Osteoblast (primary cell): ENCODE data around the gene TARBP2. TPM values are rescaled to one million over a fixed set of nuclear protein-coding genes. Genes with fewer than 3 reads are reported as not detected.

Source experiments
- DNase-seq: peaks from one replicate; pipeline ENCODE4 v3.0.0; 2011; ENCODE audit warnings: low spot score, mixed read lengths; ENCODE audit not compliant: insufficient read length; ENCODE audit errors: missing footprints
- H2AFZ ChIP-seq: 2 replicates; pipeline ENCODE4 v1.6.0; 2011; ENCODE audit warnings: mild to moderate bottlenecking, low read length
- H3K27ac ChIP-seq: 2 replicates; pipeline ENCODE4 v1.5.1; 2011; ENCODE audit warnings: mild to moderate bottlenecking, low read depth, low read length, moderate library complexity
- H3K27me3 ChIP-seq: 2 replicates; pipeline ENCODE4 v1.6.0; 2012; ENCODE audit warnings: mild to moderate bottlenecking, control low read depth, inconsistent platforms, low read length, moderate library complexity; ENCODE audit not compliant: insufficient read depth
- H3K36me3 ChIP-seq: 2 replicates; pipeline ENCODE4 v1.5.1; 2011; ENCODE audit warnings: mild to moderate bottlenecking, low read length, control low read depth, moderate library complexity; ENCODE audit not compliant: insufficient read depth
- H3K4me1 ChIP-seq: 2 replicates; pipeline ENCODE4 v1.5.1; 2011; ENCODE audit warnings: mild to moderate bottlenecking, low read length, control low read depth, moderate library complexity; ENCODE audit not compliant: insufficient read depth
- H3K4me2 ChIP-seq: 2 replicates; pipeline ENCODE4 v1.6.0; 2011; ENCODE audit warnings: mild to moderate bottlenecking, low read length; ENCODE audit not compliant: insufficient read depth
- H3K4me3 ChIP-seq: fragments of 200-600 bp; sonication (generic); 3 replicates; pipeline ENCODE4 v1.5.1; 2012; ENCODE audit warnings: mild to moderate bottlenecking, low read length, inconsistent platforms; ENCODE audit not compliant: insufficient read depth
- H3K79me2 ChIP-seq: 2 replicates; pipeline ENCODE4 v1.6.0; 2012; ENCODE audit warnings: mild to moderate bottlenecking, low read length, control low read depth, inconsistent platforms; ENCODE audit not compliant: insufficient read depth
- H3K9me3 ChIP-seq: 2 replicates; pipeline ENCODE4 v1.5.1; 2011; ENCODE audit warnings: low read depth, low read length, control low read depth
- H4K20me1 ChIP-seq: 2 replicates; pipeline ENCODE4 v1.6.0; 2012; ENCODE audit warnings: mild to moderate bottlenecking, low read length, control low read depth; ENCODE audit not compliant: insufficient read depth
- total RNA-seq: library from RNA; depleted of rRNA; stranded (reverse); fragments of >200 nt; gene quantifications from 2 replicates; pipeline ENCODE4 v1.2.3, GENCODE V29; 2012
- TF ChIP-seq, protein P1 (sequence below): IDR thresholded peaks from 2 replicates; pipeline ENCODE4 v1.5.1; 2011; ENCODE audit warnings: mild to moderate bottlenecking, low read depth, low read length, moderate library complexity; ENCODE audit errors: extremely low read depth

Gene TARBP2
- total RNA-seq, 1 donor, result 35.5 TPM

- no peaks in the 10 kb centered on the region for H3K79me2 ChIP-seq
- TF ChIP-seq, protein P1, sequence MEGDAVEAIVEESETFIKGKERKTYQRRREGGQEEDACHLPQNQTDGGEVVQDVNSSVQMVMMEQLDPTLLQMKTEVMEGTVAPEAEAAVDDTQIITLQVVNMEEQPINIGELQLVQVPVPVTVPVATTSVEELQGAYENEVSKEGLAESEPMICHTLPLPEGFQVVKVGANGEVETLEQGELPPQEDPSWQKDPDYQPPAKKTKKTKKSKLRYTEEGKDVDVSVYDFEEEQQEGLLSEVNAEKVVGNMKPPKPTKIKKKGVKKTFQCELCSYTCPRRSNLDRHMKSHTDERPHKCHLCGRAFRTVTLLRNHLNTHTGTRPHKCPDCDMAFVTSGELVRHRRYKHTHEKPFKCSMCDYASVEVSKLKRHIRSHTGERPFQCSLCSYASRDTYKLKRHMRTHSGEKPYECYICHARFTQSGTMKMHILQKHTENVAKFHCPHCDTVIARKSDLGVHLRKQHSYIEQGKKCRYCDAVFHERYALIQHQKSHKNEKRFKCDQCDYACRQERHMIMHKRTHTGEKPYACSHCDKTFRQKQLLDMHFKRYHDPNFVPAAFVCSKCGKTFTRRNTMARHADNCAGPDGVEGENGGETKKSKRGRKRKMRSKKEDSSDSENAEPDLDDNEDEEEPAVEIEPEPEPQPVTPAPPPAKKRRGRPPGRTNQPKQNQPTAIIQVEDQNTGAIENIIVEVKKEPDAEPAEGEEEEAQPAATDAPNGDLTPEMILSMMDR, result no peak
- DNase-seq, result no peak
- no peaks in the 10 kb centered on the region for H4K20me1 ChIP-seq
- no peak overlapping the region for H3K4me2 ChIP-seq
- H3K4me1 ChIP-seq, result peaks cover 23% of the 10 kb centered on the region
- H3K27ac ChIP-seq, result no peak overlapping the region
- H3K4me3 ChIP-seq, result no peak overlapping the region
- no peak overlapping the region for H2AFZ ChIP-seq
- H3K9me3 ChIP-seq, result no peaks in the 10 kb centered on the region
- H3K36me3 ChIP-seq, result peaks cover 63% of the 10 kb centered on the region
- H3K27me3 ChIP-seq, result no peaks in the 10 kb centered on the region
Measured at GRCh38 chr12:53510181-53510812, 9.2 kb downstream of the TARBP2 start.

DNA sequence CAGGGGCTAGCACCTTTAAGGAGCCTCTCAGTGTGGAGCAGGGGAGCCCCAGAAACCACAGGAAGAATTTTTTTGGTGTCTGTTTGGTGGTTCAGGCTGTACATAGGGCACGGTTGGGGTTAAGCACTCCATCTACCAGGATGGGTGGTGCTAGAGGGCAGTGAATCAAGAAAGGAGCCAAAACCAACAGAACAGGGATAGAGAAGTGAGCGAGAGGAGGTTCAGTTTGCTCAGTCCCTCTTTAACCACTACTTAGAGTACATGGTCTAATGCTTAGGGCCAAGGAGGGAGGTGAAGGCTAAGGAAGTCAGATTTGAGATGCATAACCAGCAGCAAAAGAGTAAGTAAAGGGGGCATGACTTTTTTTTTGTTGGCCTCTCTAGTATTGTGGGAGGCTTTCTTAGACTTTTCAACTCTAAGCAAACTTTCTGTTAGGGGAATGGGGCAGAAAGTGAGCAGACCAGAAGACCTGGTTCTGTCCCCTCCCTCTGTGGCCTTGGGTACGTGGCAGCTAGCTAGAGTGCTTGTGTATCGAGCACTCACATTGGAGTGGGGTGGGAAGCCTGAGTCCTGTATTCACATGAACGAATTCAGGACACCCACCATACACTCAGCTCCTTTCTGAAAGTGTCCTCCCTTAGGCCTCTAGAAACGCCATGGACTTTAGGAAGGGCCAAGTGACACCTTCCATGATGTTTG, 12.8 kb downstream of the TARBP2 start:
- Histone ChIP-seq H3K4me1 (no peaks in the 10 kb centered on the region), H3K36me3 (peaks cover 76% of the 10 kb centered on the region), H3K27me3 (no peaks in the 10 kb centered on the region), H3K4me3 (no peak overlapping the region), H3K9me3 (no peaks in the 10 kb centered on the region), H3K79me2 (no peaks in the 10 kb centered on the region), H3K27ac (no peak overlapping the region), H3K4me2 (no peak overlapping the region), H2AFZ (no peak overlapping the region), H4K20me1 (no peaks in the 10 kb centered on the region)
- TF ChIP-seq, protein P1, result no peak
- DNase-seq, result no peak

DNA sequence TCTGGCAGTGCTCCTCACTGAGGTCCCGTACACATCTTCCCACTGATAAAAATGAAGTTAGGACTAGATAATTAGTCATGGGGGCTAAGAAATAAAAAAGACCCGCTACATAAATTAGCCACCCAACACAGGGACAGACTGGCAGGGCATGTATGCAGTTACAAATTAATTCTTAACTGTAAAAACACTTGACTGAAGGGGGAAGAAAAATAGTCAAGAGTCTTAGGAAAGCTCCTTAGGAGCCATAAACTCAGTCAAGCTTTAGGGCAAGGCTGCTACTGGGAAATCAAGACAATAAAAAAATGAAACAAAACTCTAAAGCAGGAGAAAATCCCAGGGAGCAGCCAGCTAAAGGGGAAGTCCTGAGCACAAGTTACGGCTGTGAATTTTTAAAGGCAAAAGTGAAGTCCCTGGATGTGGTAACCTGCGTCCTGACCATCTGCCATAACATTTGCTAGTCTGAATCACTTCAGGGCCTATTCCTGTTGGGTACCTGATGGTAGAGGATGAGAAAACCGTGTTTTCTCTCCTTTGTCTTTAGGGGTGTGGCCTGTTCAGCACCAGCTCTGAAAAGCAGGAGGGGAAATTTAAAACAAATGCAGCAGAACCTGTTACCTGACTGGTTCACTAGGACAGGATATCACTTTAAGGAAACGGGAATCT, 13.7 kb downstream of the TARBP2 start:
- Histone ChIP-seq H3K79me2 (no peaks in the 10 kb centered on the region), H3K36me3 (peaks cover 76% of the 10 kb centered on the region), H3K9me3 (no peaks in the 10 kb centered on the region), H3K4me3 (no peak overlapping the region), H3K27ac (no peak overlapping the region), H2AFZ (no peak overlapping the region), H3K27me3 (no peaks in the 10 kb centered on the region), H3K4me1 (no peaks in the 10 kb centered on the region), H3K4me2 (no peak overlapping the region), H4K20me1 (no peaks in the 10 kb centered on the region)
- no peak for DNase-seq
- TF ChIP-seq, protein P1, result no peak

DNA sequence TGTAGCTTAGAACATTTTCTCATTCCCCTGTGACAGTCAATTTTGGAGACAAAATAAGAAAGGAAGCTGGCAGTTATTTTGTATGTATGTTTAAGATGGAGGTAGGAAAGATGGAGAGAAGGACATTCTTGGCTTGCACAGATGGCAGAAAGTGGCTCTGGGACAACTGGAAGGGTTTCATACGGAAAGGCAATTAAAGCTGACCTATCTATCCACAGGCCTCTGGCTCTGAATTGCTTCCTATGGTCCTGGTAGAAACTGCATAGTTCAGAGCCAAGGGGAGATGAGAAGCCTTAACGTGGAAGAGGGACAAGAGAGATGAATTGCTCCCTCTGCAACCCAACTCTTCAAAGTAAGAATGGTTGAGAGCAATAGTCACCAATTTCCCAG, 14.2 kb downstream of the TARBP2 start:
- H4K20me1 ChIP-seq, result no peaks in the 10 kb centered on the region
- no peaks in the 10 kb centered on the region for H3K27me3 ChIP-seq
- H3K27ac ChIP-seq, result no peak overlapping the region
- peaks cover 79% of the 10 kb centered on the region for H3K36me3 ChIP-seq
- no peak overlapping the region for H2AFZ ChIP-seq
- DNase-seq, result no peak
- no peak overlapping the region for H3K4me3 ChIP-seq
- no peaks in the 10 kb centered on the region for H3K9me3 ChIP-seq
- H3K79me2 ChIP-seq, result no peaks in the 10 kb centered on the region
- H3K4me1 ChIP-seq, result no peaks in the 10 kb centered on the region
- no peak overlapping the region for H3K4me2 ChIP-seq
- TF ChIP-seq, protein P1, result no peak
